NCI-H82 treated with DMSO at 0.1 percent for 48 hours (cell line): ENCODE results near the gene PPP1R13B.

Experiments
- DNase-seq: peaks from one replicate; lab custom pipeline; 2025; ENCODE audit not compliant: unreplicated experiment; lab: John Stamatoyannopoulos, UW

The PPP1R13B gene

DNA sequence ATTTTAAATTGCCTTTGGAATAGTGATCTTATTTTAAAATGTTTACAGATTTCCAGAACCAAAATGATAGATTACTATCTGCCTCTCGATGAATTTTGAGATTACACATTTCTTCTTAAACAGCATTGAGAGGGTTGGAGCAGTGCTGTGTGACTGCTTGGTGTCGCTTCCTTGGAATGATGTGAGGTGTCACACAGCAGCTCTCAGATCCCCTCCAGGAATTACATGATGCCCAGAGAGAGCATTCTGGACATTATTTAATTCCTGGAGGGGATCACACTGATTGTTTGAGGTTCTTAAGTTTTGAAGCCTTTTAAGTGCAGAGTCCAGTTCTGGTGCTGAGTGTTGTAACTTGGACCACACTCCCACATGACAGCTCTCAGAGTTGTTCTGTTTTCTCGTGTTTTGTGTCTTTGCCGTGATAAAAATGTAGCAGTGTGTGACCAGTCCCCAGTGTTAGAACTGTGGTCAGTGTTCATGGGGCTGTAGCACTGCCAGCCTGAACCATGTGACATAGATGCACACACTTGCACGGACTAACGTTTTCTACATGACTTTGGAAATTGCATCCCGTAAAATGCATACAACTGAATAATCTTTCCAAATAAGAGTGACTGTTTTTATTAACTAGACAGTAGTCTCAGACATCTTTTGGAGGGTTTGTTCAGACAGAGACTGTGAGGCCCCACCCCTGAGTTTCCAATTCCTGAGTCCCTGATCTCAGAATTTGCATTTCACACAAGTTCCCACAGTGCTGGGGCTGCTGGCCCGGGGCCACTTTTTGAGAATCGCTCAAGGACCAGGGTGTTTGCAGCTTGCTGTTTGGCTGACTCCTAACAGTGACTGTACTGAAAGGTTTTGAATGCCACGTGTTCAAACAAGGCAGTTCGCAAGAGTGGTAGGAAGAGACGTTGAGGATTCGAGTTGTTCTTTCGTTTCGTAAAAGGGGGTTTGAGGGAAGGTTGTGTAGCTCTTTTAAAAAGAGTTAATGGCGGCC, 158.2 kb downstream of the PPP1R13B start:
- DNase-seq, result no peak

DNA sequence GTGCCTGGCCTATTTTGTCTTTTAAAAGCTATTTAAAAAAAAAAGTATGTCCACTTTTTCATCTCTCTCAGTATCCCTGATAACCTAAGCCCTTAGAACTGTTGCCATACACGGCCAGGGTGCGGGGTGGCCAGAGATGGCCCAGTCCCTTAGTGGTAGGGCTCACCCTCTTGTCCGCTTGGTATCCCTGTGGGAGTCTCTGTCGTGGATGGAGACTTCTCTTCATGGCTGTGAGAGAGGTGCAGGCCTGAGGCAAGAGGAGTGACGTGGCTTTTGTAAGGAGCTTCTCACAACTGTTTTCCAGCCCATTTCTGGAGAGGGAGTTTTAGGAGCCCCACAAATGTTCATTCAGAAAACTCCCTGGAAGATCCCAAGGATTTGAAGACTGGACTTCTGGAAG, 158.9 kb downstream of the PPP1R13B start:
- DNase-seq, result no peak

DNA sequence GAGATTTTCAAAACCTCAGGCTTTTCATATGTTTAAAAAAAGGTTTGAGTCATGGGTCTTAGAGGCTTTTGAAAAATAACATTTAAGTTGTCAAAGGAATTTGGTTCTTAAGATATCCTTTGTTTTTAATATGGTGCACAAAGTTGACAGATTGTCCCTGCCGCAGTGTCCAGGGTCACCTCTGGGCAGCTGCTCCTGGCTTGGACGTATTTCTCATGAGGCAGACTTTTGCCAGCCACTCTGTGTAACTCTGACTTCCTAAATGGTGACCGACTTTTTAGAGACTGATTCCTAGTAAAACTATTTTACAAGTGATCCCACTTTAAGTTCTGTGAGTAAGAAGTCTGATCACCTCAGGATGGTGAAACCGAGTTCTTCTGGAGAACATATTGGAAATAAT, 159.7 kb downstream of the PPP1R13B start:
- DNase-seq, result no peak

DNA sequence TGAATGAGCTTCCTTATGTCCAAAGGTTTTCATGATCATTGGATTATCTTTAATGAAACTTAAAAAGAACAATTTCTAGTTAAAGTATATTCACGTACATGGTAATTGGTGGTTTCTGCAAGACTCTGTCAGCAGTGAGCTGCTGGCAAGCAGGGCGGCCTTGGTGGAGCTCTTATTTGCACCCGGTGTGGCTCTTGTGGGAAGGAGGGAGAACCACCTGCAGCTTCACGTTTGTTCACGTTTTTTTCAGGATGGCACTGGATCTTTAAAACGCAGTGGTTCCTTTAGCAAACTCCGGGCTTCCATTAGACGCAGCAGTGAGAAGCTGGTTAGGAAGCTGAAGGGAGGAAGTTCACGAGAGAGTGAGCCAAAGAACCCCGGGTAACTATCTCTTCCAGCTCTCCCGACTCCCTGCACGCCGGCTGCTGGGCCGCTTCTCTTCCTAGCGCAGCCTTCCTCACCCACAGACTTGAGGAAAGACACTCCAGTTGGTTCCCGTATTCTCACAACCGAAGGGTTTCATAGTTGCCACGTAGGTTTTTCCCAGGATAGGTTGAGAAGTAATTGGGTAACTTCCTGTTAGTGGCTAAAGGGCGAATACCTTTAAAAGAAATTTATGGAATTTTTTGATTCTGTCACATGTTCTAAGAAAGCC, 160.4 kb downstream of the PPP1R13B start:
- DNase-seq, result no peak

- DNase-seq, result no peak
Observed at GRCh38 chr14:103685276-103686211, 161.8 kb downstream of the PPP1R13B start.

DNA sequence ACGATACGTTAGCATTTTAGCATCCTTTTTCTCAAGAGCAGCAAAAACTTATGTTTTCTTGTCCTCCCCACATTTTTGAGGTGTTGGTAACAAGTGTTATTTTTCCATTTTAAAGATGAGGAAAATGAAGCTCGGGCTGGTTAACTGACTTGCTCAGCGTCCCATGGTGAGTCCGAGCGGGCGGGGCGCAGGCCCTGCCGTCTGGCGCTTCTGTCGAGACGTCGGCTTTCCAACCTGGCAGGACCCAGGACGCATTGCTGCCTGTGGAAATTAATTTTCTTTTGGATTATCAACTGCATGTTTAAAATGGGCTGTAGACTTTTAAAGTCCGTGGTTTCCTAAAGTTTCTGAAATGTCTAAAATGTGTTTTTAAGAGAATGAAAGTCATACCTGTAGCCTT, 162.5 kb downstream of the PPP1R13B start:
- no peak for DNase-seq

DNA sequence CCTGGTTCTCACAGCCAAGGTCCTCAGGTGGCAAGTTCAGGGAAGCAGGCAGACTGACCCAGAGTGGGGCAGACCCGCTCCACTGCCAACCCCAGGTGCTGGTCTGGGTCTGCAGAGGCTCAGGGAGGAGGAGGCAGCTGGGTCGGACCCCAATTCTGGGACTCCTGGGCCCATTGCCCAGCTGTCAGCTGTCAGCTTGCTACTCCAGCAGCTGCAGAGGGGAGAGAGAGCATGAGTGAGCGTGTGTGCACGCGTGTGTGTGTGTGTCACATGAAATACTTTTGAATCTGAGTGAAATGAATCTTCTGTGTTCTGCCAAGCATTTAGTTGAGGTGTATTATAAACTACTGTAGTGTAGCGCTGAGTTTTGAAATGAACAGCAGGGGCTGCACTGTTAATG, 162.9 kb downstream of the PPP1R13B start:
- no peak for DNase-seq
